Measurements from ENCODE around the gene TEDC2. TPM values are rescaled to one million over a fixed set of nuclear protein-coding genes. Genes with fewer than 3 reads are reported as not detected.

Gene TEDC2
- polyA plus RNA-seq, 3 donors = 0.28 TPM; not detected in 2

DNA sequence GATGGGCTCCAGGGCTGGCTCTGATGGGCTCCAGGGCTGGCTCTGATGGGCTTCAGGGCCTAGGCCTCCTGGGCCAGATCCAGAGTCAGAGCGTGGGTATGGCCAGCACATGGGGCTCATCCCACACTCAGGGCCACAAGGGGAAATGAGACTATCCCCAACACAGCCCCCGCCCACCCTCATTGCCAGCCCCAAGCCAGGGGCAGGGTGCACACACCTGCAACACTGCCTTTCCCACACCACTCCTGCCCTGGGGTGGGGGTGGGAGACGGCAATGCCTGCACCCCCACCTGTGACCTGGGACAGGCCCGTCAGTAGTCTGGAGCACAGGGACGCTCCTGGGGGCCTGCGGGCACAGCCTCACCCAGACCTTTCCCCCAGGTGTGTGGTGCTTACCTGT, 39.5 kb downstream of the TEDC2 start:
- WGBS (ENCODE audit: insufficient coverage) = no CpG with 5 or more reads among the region's 6 CpGs
- Histone ChIP-seq H3K4me2 (replicated peaks; ENCODE audit: extremely low read depth, low read length, poor library complexity, severe bottlenecking) (no peak overlapping the region), H3K27ac (ENCODE audit: low read depth in 1 of 2, low read length in 2 of 2) (no peak overlapping the region), H3K9me3 (replicated peaks in 1 of 2; ENCODE audit: control insufficient read depth in 1 of 2, insufficient read depth in 1 of 2, low read length in 2 of 2) (no peaks in the 10 kb centered on the region), H3K9ac (ENCODE audit: insufficient read depth, low read length, poor library complexity, severe bottlenecking) (no peak overlapping the region), H3K79me2 (ENCODE audit: insufficient read depth, low read length) (peaks cover 10% of the 10 kb centered on the region), H3K27me3 (ENCODE audit: control insufficient read depth in 2 of 2, insufficient read depth in 2 of 2, low read length in 2 of 2) (no peaks in the 10 kb centered on the region), H4K20me1 (ENCODE audit: insufficient read depth, low read length) (peaks cover 5% of the 10 kb centered on the region), H3K36me3 (replicated peaks in 1 of 2; ENCODE audit: control insufficient read depth in 1 of 2, insufficient read depth in 2 of 2, low read length in 2 of 2) (peaks cover 23 to 34% of the 10 kb centered on the region in 2 donors), H3K4me1 (ENCODE audit: control insufficient read depth in 1 of 2, insufficient read depth in 2 of 2, low read length in 2 of 2) (peaks cover 29 to 32% of the 10 kb centered on the region in 2 donors), H3K4me3 (replicated peaks in 1 of 3; ENCODE audit: low read depth in 2 of 3, low read length in 3 of 3) (no peak overlapping the region), H2AFZ (ENCODE audit: insufficient read depth, low read depth, low read length, poor library complexity, severe bottlenecking) (no peak overlapping the region)
- Mint-ChIP-seq H3K4me3 (no peak overlapping the region), H3K9me3 (no peaks in the 10 kb centered on the region), H3K36me3 (peaks cover 23 to 40% of the 10 kb centered on the region in 2 donors), H3K4me1 (peaks cover 18% of the 10 kb centered on the region), H3K27ac (no peak overlapping the region), H3K27me3 (ENCODE audit: low read depth in 3 of 3) (no peaks in the 10 kb centered on the region)
- intact Hi-C loops (cut with micrococcal nuclease) = no loop called here
- TF ChIP-seq, protein P1, sequence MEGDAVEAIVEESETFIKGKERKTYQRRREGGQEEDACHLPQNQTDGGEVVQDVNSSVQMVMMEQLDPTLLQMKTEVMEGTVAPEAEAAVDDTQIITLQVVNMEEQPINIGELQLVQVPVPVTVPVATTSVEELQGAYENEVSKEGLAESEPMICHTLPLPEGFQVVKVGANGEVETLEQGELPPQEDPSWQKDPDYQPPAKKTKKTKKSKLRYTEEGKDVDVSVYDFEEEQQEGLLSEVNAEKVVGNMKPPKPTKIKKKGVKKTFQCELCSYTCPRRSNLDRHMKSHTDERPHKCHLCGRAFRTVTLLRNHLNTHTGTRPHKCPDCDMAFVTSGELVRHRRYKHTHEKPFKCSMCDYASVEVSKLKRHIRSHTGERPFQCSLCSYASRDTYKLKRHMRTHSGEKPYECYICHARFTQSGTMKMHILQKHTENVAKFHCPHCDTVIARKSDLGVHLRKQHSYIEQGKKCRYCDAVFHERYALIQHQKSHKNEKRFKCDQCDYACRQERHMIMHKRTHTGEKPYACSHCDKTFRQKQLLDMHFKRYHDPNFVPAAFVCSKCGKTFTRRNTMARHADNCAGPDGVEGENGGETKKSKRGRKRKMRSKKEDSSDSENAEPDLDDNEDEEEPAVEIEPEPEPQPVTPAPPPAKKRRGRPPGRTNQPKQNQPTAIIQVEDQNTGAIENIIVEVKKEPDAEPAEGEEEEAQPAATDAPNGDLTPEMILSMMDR (IDR thresholded peaks at IDR 0.05) = no peak
- no peak for DNase-seq

DNA sequence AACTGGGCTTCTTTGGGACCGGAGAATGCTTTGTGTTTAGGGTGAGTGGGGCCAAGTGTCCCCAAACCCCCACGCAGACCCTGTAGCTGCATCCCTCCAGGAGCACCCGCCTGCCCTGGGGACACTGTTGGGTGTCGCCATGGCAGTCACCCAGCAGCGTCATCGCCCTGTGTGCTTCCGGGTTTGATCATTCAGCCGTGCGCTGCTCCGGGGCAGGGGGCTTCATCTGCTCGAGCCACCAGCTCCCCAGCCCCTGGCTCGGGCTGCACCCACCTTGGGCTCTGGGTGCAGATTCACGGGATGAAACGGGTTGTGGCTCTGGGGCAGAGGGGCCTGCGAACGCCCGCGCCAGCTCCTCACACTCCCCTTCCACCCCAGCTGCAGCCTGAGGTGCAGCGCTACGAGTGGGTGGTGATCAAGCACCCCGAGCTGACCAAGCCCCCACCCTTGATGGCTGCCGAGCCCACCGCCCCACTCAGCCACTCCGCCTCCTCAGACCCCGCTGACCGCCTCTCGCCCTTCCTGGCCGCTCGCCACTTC, 40.1 kb downstream of the TEDC2 start:
- intact Hi-C loops (cut with micrococcal nuclease) = loop anchor here (5.0 to 10.0 kb wide), 6 partner anchors 33 to 345 kb away; partner anchors contain the start of genes ABCA3 (in 1 of the 2), CCNF (in 1 of the 2) and TRAF7 (in 1 of the 2)
- no peaks in the 10 kb centered on the region for H3K9me3 Mint-ChIP-seq
- H2AFZ ChIP-seq (ENCODE audit: insufficient read depth, low read depth, low read length, poor library complexity, severe bottlenecking) = no peak overlapping the region
- peaks cover 23 to 40% of the 10 kb centered on the region in 2 donors for H3K36me3 Mint-ChIP-seq
- no peaks in the 10 kb centered on the region for H3K27me3 ChIP-seq (ENCODE audit: control insufficient read depth in 2 of 2, insufficient read depth in 2 of 2, low read length in 2 of 2)
- no peak overlapping the region for H3K27ac ChIP-seq (ENCODE audit: low read depth in 1 of 2, low read length in 2 of 2)
- peaks cover 27 to 30% of the 10 kb centered on the region in 2 donors for H3K4me1 ChIP-seq (ENCODE audit: control insufficient read depth in 1 of 2, insufficient read depth in 2 of 2, low read length in 2 of 2)
- H3K9me3 ChIP-seq (replicated peaks in 1 of 2; ENCODE audit: control insufficient read depth in 1 of 2, insufficient read depth in 1 of 2, low read length in 2 of 2) = no peaks in the 10 kb centered on the region
- H3K27ac Mint-ChIP-seq = peak overlapping the region in 1 of 7 donors; percentile 33
- H3K4me2 ChIP-seq (replicated peaks; ENCODE audit: extremely low read depth, low read length, poor library complexity, severe bottlenecking) = no peak overlapping the region
- no peak overlapping the region for H3K4me3 Mint-ChIP-seq
- H3K36me3 ChIP-seq (replicated peaks in 1 of 2; ENCODE audit: control insufficient read depth in 1 of 2, insufficient read depth in 2 of 2, low read length in 2 of 2) = peaks cover 23 to 34% of the 10 kb centered on the region in 2 donors
- 95% methylated on average over 21 of the region's 29 CpGs for WGBS (ENCODE audit: insufficient coverage)
- H3K4me1 Mint-ChIP-seq = peaks cover 17% of the 10 kb centered on the region
- peaks cover 5% of the 10 kb centered on the region for H4K20me1 ChIP-seq (ENCODE audit: insufficient read depth, low read length)
- TF ChIP-seq, protein P1 (IDR thresholded peaks at IDR 0.05) = no peak
- no peak for DNase-seq
- H3K79me2 ChIP-seq (ENCODE audit: insufficient read depth, low read length) = peaks cover 7% of the 10 kb centered on the region
- no peak overlapping the region for H3K9ac ChIP-seq (ENCODE audit: insufficient read depth, low read length, poor library complexity, severe bottlenecking)
- no peaks in the 10 kb centered on the region for H3K27me3 Mint-ChIP-seq (ENCODE audit: low read depth in 3 of 3)
- no peak overlapping the region for H3K4me3 ChIP-seq (replicated peaks in 1 of 3; ENCODE audit: low read depth in 2 of 3, low read length in 3 of 3)
